Progenitor cell of endocrine pancreas (in vitro differentiated cells): ENCODE results near the gene LGALS3. TPM values are rescaled to one million over a fixed set of nuclear protein-coding genes. Genes with fewer than 3 reads are reported as not detected.

Experiments
- DNase-seq: peaks from one replicate; pipeline ENCODE4 v3.0.0; 2021; ENCODE audit warnings: low spot score; ENCODE audit not compliant: unreplicated experiment
- H3K27ac Mint-ChIP-seq: 2 replicates; pipeline ENCODE4 v1.8.0; 2021; ENCODE audit warnings: mild to moderate bottlenecking, moderate library complexity, mixed read lengths
- H3K27me3 Mint-ChIP-seq: 2 replicates; pipeline ENCODE4 v1.8.0; 2021; ENCODE audit warnings: mixed read lengths
- H3K36me3 Mint-ChIP-seq: 2 replicates; pipeline ENCODE4 v1.8.0; 2022; ENCODE audit warnings: mixed read lengths; ENCODE audit not compliant: insufficient read depth
- H3K4me1 Mint-ChIP-seq: 2 replicates; pipeline ENCODE4 v1.8.0; 2021; ENCODE audit warnings: low read depth, mixed read lengths
- H3K4me3 Mint-ChIP-seq: 2 replicates; pipeline ENCODE4 v1.8.0; 2021; ENCODE audit warnings: low read depth, mild to moderate bottlenecking, moderate library complexity, mixed read lengths
- H3K9me3 Mint-ChIP-seq: 2 replicates; pipeline ENCODE4 v1.8.0; 2021; ENCODE audit warnings: low read depth, mixed read lengths
- total RNA-seq: library from RNA; stranded (reverse); gene quantifications from 2 replicates; pipeline ENCODE4 v1.2.1, GENCODE V29; 2021
- TF ChIP-seq, protein P1 (sequence below): fragments of 200-600 bp; sonication (generic); IDR thresholded peaks from one replicate; pipeline ENCODE4 v1.5.0; 2021; ENCODE audit warnings: antibody characterized with exemption, mild to moderate bottlenecking; ENCODE audit not compliant: unreplicated experiment

Gene LGALS3
- total RNA-seq, 1 donor from 2014 or later = 27.0 TPM

DNA sequence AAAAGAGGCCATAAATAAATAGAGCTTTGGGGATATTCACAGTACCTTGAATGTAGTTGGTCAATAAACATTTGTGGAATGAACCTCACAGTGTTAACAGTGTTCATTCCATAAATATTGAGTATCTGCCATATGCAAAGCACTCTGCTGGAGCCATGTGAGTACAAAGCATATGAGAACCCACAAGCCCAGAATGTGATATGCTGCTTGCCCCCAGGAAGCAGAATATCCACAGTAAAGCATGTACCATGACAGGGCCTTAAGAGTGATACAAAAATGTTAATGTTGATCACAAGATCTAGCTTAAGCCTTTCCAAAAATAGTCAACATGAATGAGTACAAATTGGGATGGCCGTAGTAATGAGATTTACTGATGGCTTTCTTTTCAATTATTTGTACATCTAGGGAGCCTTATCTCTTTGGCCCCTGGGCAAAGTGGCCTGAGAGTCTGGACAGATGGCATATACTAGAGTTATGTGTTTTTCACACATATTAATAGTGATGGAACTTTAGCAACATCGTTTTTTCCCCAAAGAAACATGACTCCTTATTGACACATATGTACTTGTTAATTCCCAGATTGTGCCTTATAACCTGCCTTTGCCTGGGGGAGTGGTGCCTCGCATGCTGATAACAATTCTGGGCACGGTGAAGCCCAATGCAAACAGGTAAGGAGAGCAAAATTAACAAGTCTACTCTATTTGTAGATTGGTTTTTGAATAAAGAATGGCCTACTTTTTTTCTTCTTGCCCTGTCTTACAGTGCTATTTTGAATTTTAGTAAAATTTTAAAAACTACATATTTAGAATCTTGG is 10.9 kb downstream of the LGALS3 start:
- H3K9me3 Mint-ChIP-seq = no peaks in the 10 kb centered on the region
- H3K27ac Mint-ChIP-seq = no peak overlapping the region
- no peak overlapping the region for H3K4me3 Mint-ChIP-seq
- H3K27me3 Mint-ChIP-seq = no peaks in the 10 kb centered on the region
- DNase-seq = no peak
- H3K36me3 Mint-ChIP-seq = peaks cover 16% of the 10 kb centered on the region
- H3K4me1 Mint-ChIP-seq = peaks cover 11% of the 10 kb centered on the region
- TF ChIP-seq, protein P1, sequence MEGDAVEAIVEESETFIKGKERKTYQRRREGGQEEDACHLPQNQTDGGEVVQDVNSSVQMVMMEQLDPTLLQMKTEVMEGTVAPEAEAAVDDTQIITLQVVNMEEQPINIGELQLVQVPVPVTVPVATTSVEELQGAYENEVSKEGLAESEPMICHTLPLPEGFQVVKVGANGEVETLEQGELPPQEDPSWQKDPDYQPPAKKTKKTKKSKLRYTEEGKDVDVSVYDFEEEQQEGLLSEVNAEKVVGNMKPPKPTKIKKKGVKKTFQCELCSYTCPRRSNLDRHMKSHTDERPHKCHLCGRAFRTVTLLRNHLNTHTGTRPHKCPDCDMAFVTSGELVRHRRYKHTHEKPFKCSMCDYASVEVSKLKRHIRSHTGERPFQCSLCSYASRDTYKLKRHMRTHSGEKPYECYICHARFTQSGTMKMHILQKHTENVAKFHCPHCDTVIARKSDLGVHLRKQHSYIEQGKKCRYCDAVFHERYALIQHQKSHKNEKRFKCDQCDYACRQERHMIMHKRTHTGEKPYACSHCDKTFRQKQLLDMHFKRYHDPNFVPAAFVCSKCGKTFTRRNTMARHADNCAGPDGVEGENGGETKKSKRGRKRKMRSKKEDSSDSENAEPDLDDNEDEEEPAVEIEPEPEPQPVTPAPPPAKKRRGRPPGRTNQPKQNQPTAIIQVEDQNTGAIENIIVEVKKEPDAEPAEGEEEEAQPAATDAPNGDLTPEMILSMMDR = no peak

DNA sequence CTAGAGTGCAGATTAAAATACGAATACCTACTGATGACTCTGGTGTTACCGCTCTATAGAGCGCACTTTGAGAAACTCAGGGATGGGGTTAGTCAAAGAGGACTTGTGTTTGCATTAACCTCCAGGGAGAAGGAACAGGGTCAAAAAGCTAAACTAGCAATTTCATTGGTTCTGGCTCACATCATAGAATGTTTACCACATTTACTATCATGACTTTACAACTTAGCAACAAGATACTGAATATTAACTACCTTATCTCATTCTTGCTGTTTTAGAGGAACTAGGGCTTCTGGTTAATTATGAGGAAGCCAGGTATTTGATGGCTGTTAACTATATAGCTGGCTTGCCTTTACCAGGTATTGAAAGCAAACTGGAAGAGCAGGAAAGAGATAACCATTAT is 12.8 kb downstream of the LGALS3 start:
- H3K9me3 Mint-ChIP-seq = no peaks in the 10 kb centered on the region
- peaks cover 18% of the 10 kb centered on the region for H3K36me3 Mint-ChIP-seq
- no peak overlapping the region for H3K4me3 Mint-ChIP-seq
- TF ChIP-seq, protein P1 = no peak
- no peak for DNase-seq
- H3K4me1 Mint-ChIP-seq = peaks cover 9% of the 10 kb centered on the region
- H3K27ac Mint-ChIP-seq = no peak overlapping the region
- no peaks in the 10 kb centered on the region for H3K27me3 Mint-ChIP-seq

DNA sequence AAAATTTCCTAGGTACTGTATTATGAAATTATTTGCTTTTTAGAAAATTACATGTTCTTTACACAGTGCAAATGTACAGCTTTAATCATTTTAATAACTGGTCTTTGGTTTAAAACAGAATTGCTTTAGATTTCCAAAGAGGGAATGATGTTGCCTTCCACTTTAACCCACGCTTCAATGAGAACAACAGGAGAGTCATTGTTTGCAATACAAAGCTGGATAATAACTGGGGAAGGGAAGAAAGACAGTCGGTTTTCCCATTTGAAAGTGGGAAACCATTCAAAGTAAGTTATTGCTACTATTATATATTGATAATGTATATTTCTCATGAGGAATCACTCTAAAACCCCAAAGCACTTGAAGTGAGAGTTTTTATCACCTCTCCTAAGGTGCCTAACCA is 13.4 kb downstream of the LGALS3 start:
- H3K4me3 Mint-ChIP-seq = no peak overlapping the region
- H3K27ac Mint-ChIP-seq = no peak overlapping the region
- TF ChIP-seq, protein P1 = no peak
- no peaks in the 10 kb centered on the region for H3K27me3 Mint-ChIP-seq
- peaks cover 18% of the 10 kb centered on the region for H3K36me3 Mint-ChIP-seq
- H3K9me3 Mint-ChIP-seq = no peaks in the 10 kb centered on the region
- H3K4me1 Mint-ChIP-seq = peaks cover 7% of the 10 kb centered on the region
- no peak for DNase-seq

DNA sequence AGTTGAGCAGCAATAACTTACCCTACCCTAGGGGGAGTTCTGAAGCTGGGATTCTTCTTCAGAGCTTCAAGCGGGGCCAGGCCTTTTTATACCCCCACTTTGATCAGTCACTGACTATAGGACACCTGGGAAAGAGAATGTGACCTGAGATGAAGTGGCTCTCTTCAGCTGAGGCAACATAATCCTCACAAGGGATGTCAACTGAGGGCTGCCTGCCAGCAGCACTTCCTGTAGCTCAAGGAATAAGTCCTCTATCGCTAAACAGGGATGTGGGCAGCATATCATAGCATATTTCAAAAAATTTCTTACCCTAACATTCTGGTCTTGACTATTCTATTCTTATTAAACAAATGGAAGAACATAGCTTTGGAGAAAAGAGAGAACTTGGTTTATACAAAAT is 17.4 kb downstream of the LGALS3 start:
- TF ChIP-seq, protein P1 = no peak
- Mint-ChIP-seq H3K9me3 (no peaks in the 10 kb centered on the region), H3K4me3 (no peak overlapping the region), H3K4me1 (peaks cover 5% of the 10 kb centered on the region), H3K27ac (no peak overlapping the region), H3K36me3 (peaks cover 6% of the 10 kb centered on the region), H3K27me3 (no peaks in the 10 kb centered on the region)
- no peak for DNase-seq

DNA sequence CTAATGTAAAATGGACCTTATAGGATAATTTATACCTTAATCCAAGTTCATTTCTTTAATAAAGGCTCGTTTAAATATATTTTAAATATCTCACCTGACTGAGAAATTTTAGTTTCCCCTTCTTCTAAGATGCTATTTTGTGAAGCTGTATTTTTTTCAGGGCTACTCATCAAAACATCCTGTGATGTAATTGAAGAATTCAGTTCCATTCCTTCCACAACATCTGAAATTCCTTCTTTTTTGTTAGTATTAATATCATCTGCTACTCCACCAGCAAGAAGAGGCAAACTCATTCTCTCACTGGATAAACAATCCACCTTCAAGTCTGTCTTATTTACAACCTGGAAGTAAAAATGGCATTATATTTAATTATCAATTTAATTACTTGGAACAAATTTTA is 22.5 kb downstream of the LGALS3 start:
- no peaks in the 10 kb centered on the region for H3K27me3 Mint-ChIP-seq
- TF ChIP-seq, protein P1 = no peak
- no peak overlapping the region for H3K4me3 Mint-ChIP-seq
- H3K27ac Mint-ChIP-seq = no peak overlapping the region
- no peaks in the 10 kb centered on the region for H3K4me1 Mint-ChIP-seq
- peaks cover 4% of the 10 kb centered on the region for H3K36me3 Mint-ChIP-seq
- no peak for DNase-seq
- no peaks in the 10 kb centered on the region for H3K9me3 Mint-ChIP-seq
